OCI-LY3 (cell line): ENCODE results near the gene OR6K6.

Experiments used
- H2AFZ ChIP-seq: fragments of 200-600, 300-600 bp; shearing (Covaris generic); 2 replicates; pipeline ENCODE4 v1.6.0; 2014; ENCODE audit warnings: antibody characterized with exemption, low read depth, low read length
- H3K27ac ChIP-seq: fragments of 200-600, 300-600 bp; sonication (generic); 2 replicates; pipeline ENCODE4 v1.5.1; 2014; ENCODE audit warnings: mild to moderate bottlenecking, low read length, moderate library complexity, mixed read lengths
- H3K27me3 ChIP-seq: fragments of 200-600, 300-600 bp; sonication (generic); 2 replicates; pipeline ENCODE4 v1.6.1; 2014; ENCODE audit warnings: low read depth, low read length, mixed read lengths
- H3K36me3 ChIP-seq: fragments of 200-600, 300-600 bp; sonication (generic); replicated peaks from 2 replicates; pipeline ENCODE3; 2014; ENCODE audit warnings: low read depth, low read length, mixed read lengths
- H3K4me1 ChIP-seq: fragments of 300-600, 200-600 bp; sonication (generic); 2 replicates; pipeline ENCODE4 v1.6.1; 2014; ENCODE audit warnings: low read length, mixed read lengths
- H3K4me2 ChIP-seq: fragments of 200-600, 300-600 bp; sonication (generic); 2 replicates; pipeline ENCODE4 v1.6.1; 2014; ENCODE audit warnings: low read length, mixed read lengths
- H3K4me3 ChIP-seq: fragments of 300-600, 200-600 bp; sonication (generic); 2 replicates; pipeline ENCODE4 v1.5.1; 2014; ENCODE audit warnings: antibody characterized with exemption, mild to moderate bottlenecking, low read length, moderate library complexity
- H3K79me2 ChIP-seq: fragments of 300-600, 200-600 bp; shearing (Covaris generic); 2 replicates; pipeline ENCODE4 v1.6.1; 2014; ENCODE audit warnings: mild to moderate bottlenecking, low read length, mixed read lengths
- H3K9ac ChIP-seq: fragments of 300-600, 200-600 bp; shearing (Covaris generic); 2 replicates; pipeline ENCODE4 v1.6.0; 2014; ENCODE audit warnings: mild to moderate bottlenecking, low read length, moderate library complexity
- H3K9me3 ChIP-seq: fragments of 200-600, 300-600 bp; shearing (Covaris generic); 2 replicates; pipeline ENCODE4 v1.6.1; 2014; ENCODE audit warnings: low read length, mixed read lengths; ENCODE audit not compliant: insufficient read depth
- H4K20me1 ChIP-seq: fragments of 200-600, 300-600 bp; sonication (generic); 2 replicates; pipeline ENCODE4 v1.6.1; 2016; ENCODE audit warnings: low read length, mixed read lengths; ENCODE audit not compliant: insufficient read depth
- CTCF ChIP-seq: fragments of 200-600, 300-600 bp; sonication (generic); IDR thresholded peaks from 2 replicates; pipeline ENCODE4 v1.5.1; 2014; ENCODE audit warnings: antibody characterized with exemption, low read length, low read depth
- EZH2phosphoT487 ChIP-seq: fragments of 200-600 bp; shearing (Covaris generic); IDR thresholded peaks from 2 replicates; pipeline ENCODE4 v1.6.1; 2018; ENCODE audit warnings: antibody characterized with exemption, mixed run types, low read depth

OR6K6 gene

DNA sequence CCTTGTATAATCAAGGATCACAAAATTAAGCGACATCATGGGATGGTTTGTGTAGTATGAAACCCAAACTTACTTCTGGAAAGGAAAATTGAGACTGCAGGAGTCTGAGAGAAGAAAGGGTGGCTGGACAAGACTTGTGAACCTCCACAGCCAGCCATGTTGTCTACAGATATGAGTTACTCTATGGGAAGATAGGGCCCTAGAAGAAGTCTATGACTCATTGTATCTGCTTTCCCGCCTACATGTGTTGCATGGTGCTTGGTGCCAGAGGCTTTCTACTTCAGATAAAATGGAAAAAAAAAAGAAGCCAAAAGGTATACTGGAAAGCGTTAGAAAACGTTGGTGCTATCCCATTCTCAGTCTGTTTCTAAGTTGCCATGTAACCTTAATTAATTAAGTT, 45.2 kb downstream of the OR6K6 start:
- no peaks in the 10 kb centered on the region for H3K36me3 ChIP-seq
- H3K9me3 ChIP-seq, result no peaks in the 10 kb centered on the region
- H4K20me1 ChIP-seq, result no peaks in the 10 kb centered on the region
- H3K27me3 ChIP-seq, result no peaks in the 10 kb centered on the region
- H3K4me1 ChIP-seq, result peaks cover 10% of the 10 kb centered on the region
- H3K4me2 ChIP-seq, result no peak overlapping the region
- H3K79me2 ChIP-seq, result no peaks in the 10 kb centered on the region
- no peak overlapping the region for H3K4me3 ChIP-seq
- no peak overlapping the region for H2AFZ ChIP-seq
- no peak overlapping the region for H3K27ac ChIP-seq
- TF ChIP-seq CTCF, result no peak
- TF ChIP-seq EZH2phosphoT487, result no peak
- no peak overlapping the region for H3K9ac ChIP-seq

- Histone ChIP-seq H3K9me3 (no peaks in the 10 kb centered on the region), H3K27ac (no peak overlapping the region), H3K4me3 (no peak overlapping the region), H3K79me2 (no peaks in the 10 kb centered on the region), H3K27me3 (no peaks in the 10 kb centered on the region), H3K4me2 (no peak overlapping the region), H3K4me1 (peaks cover 10% of the 10 kb centered on the region), H3K36me3 (no peaks in the 10 kb centered on the region), H2AFZ (no peak overlapping the region), H4K20me1 (no peaks in the 10 kb centered on the region), H3K9ac (no peak overlapping the region)
- TF ChIP-seq EZH2phosphoT487 (no peak), CTCF (no peak)
Measured at GRCh38 chr1:158800526-158800925, 46.0 kb downstream of the OR6K6 start.

DNA sequence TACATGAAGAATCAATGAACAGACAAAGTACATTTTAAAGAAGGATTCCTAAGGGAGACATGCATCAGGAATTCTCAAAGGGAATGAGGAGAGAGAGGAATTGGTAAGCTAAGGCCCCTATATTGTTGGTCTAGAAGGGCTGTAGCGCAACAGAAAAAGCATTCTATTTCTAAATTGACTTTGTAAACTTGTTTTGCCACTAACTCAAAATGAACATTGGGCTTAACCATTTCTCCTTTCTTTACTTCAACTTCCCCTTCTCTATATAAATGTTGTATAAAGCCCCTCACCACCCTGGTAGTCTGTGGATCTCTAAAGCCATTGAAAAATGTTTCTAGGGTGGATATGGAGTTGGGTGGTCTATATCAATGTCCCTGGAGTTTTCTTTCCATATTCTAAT, 46.9 kb downstream of the OR6K6 start:
- Histone ChIP-seq H3K9ac (no peak overlapping the region), H4K20me1 (no peaks in the 10 kb centered on the region), H3K4me1 (peaks cover 10% of the 10 kb centered on the region), H3K27me3 (no peaks in the 10 kb centered on the region), H2AFZ (no peak overlapping the region), H3K4me3 (no peak overlapping the region), H3K4me2 (no peak overlapping the region), H3K79me2 (no peaks in the 10 kb centered on the region), H3K9me3 (no peaks in the 10 kb centered on the region), H3K27ac (no peak overlapping the region; the same call in 1 of the 2 replicates), H3K36me3 (no peaks in the 10 kb centered on the region)
- no peak for TF ChIP-seq EZH2phosphoT487
- TF ChIP-seq CTCF, result no peak

DNA sequence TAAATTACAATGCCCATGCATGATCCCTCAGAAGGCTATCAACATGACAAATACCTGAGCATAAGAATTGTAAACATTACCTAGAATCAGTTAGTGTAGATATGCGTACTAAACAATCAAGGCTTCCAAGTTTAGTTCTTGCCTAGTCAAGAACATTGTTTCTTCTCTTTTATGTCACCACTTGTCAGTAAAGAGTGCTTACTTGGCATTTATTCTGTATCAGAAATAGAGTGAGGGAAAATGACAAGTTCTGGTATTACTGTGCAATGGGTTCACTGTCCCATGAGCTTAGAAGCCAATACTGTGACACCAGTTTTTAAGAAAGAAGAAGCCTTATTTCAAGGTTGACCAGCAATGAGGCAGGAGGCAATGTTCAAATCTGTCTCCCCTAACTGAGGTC, 49.2 kb downstream of the OR6K6 start:
- no peak overlapping the region for H3K4me3 ChIP-seq
- H2AFZ ChIP-seq, result no peak overlapping the region
- no peak overlapping the region for H3K9ac ChIP-seq
- no peaks in the 10 kb centered on the region for H3K36me3 ChIP-seq
- no peak for TF ChIP-seq EZH2phosphoT487
- TF ChIP-seq CTCF, result no peak
- no peak overlapping the region for H3K27ac ChIP-seq
- H3K4me2 ChIP-seq, result no peak overlapping the region
- peaks cover 10% of the 10 kb centered on the region for H3K4me1 ChIP-seq
- no peaks in the 10 kb centered on the region for H4K20me1 ChIP-seq
- no peaks in the 10 kb centered on the region for H3K9me3 ChIP-seq
- no peaks in the 10 kb centered on the region for H3K27me3 ChIP-seq
- no peaks in the 10 kb centered on the region for H3K79me2 ChIP-seq
